AG04449 (cell line): ENCODE data around the gene LMNTD2.

Experiments
- CTCF ChIA-PET: fragments of 350-600 bp; formaldehyde crosslinking; extraction: SDS; loops from one replicate; lab custom pipeline; 2021; ENCODE audit warnings: antibody characterized with exemption; lab: Yijun Ruan, JAX
- POLR2A ChIA-PET: fragments of 400-600, 350-600 bp; formaldehyde crosslinking; extraction: SDS; loops from one replicate; lab custom pipeline; 2020; ENCODE audit warnings: antibody characterized with exemption, inconsistent platforms; lab: Yijun Ruan, JAX
- DNase-seq: peaks from one replicate; pipeline ENCODE4 v3.0.0-alpha.2; 2010; ENCODE audit warnings: low read depth, low spot score
- H3K4me3 ChIP-seq: 2 replicates; pipeline ENCODE4 v1.5.1; 2011; ENCODE audit warnings: low read depth, mild to moderate bottlenecking, control low read depth, low read length
- TF ChIP-seq, protein P1 (sequence below): IDR thresholded peaks from one replicate; pipeline ENCODE4 v1.5.1; 2011; ENCODE audit warnings: mild to moderate bottlenecking, moderate library complexity, low read length, control low read depth, inconsistent platforms; ENCODE audit not compliant: insufficient read depth; ENCODE audit errors: missing control alignments

The LMNTD2 gene

DNA sequence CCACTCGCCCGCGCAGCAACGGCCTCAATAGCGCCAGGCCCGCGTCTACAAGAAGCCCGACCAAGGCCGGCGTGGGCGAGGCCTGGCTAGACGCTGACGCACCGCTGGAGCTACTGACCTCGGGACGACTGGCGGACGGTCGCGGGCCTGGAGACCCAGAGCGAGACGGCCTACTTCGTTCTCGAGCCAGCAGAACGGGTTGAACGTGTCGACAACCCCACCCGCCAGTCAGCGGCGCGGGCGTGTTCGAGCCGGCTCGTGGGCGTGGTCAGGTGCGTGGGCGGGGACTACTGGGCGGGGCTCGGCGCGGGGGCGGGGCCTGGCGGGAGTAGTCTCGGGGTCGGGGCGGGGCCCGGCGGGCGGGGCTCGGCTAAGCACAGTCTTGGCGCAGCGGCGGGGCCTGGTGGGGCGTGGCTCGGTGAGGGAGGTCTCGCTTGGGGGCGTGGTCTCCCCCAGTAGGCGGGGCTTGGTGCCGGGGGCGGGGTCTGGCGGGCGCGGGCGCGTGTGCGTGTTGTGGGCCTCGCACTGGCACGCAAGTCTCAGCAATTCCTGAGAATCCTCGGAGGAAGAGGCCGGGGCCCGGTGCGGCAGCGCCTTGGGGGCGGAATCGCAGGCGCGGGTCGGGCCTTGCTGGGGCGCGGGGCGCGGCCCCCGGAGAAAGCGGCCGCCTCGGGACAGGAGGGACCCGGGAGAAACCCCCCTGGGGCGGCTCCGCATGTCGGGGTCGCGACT, 53.4 kb downstream of the LMNTD2 start, which contains the start of gene RNH1:
TSS of gene RNH1 (minus strand) at position 248 of the 732 bp plus-strand sequence. CDS start 5,080 bp downstream, outside the sequence.
- peak; percentile 49 for DNase-seq
- ChIA-PET POLR2A (interaction anchor here (0.6 to 0.9 kb wide), 6 partner anchors 11 to 297 kb away, joined by 3 to 5 read pairs (median 4); no protein-coding TSS in a partner anchor), CTCF (interaction anchor here (0.6 to 4.4 kb wide), 3 partner anchors 11 to 59 kb away, joined by 3 to 57 read pairs (median 11); no protein-coding TSS in a partner anchor)
- TF ChIP-seq, protein P1, sequence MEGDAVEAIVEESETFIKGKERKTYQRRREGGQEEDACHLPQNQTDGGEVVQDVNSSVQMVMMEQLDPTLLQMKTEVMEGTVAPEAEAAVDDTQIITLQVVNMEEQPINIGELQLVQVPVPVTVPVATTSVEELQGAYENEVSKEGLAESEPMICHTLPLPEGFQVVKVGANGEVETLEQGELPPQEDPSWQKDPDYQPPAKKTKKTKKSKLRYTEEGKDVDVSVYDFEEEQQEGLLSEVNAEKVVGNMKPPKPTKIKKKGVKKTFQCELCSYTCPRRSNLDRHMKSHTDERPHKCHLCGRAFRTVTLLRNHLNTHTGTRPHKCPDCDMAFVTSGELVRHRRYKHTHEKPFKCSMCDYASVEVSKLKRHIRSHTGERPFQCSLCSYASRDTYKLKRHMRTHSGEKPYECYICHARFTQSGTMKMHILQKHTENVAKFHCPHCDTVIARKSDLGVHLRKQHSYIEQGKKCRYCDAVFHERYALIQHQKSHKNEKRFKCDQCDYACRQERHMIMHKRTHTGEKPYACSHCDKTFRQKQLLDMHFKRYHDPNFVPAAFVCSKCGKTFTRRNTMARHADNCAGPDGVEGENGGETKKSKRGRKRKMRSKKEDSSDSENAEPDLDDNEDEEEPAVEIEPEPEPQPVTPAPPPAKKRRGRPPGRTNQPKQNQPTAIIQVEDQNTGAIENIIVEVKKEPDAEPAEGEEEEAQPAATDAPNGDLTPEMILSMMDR, result no peak
- peak within 1 kb of the TSS; percentile 97 for H3K4me3 ChIP-seq

DNA sequence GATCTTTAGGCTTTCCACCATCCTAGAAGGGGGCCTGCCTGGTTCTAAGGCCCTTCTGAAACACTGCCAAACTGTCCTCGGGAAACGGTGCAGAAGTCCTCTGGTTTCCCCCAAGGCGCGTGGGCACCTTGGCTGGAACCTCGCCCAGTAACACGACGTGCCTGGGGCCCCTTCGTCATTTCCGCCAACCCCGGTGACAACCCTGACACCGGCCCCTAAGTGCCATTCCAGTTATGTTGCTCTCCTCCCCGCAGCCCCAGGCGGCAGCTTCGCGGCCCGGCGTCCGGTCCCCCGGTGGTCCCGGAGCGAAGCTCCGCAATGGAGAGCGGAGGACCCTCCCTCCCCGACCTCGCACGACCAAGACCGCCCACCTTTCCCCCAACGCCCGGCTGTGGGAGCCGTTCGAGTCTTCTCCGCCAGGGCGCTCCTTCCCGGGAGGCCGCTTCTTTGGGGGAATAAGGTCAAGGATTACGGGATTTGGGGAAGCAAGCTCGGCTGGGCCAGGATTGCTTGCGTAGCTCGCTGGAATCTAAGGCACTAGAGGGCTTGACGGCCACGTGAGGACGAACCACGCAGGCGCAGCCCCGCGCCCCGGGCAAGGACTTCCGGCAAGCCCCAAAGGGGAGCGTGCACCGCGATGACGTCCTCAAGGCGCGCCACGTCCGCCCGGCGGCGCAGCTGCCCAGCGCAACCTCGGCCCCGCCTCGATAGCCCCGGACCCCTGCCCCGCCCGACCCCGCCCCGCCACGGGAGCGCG, 54.1 kb downstream of the LMNTD2 start:
- DNase-seq, result peak; percentile 87
- TF ChIP-seq, protein P1, result peak; percentile 1
- H3K4me3 ChIP-seq, result peak overlapping the region; percentile 97
- POLR2A ChIA-PET, result interaction anchor here (0.6 to 0.9 kb wide), 6 partner anchors 10 to 297 kb away, joined by 3 to 5 read pairs (median 4); no protein-coding TSS in a partner anchor
- CTCF ChIA-PET, result interaction anchor here (0.6 to 3.5 kb wide), 3 partner anchors 12 to 58 kb away, joined by 3 to 11 read pairs (median 3); no protein-coding TSS in a partner anchor

DNA sequence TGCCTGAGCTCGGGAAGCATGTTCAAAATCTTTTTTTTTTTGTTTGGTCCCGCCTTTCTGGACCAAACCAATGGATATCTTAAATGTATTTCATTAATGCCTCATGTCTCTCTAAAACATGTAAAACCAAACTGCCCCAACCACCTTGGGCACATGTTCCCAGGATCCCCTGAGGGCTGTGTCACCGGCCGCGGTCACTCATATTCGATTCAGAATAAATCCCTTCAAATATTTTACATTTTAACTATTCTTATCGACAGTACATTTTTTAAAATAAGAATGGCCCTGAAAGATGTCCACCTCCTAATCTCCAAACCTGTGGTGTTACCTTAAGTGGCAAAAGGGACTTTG, 55.6 kb downstream of the LMNTD2 start:
- POLR2A ChIA-PET, result interaction anchor here (1.1 kb wide), 1 partner anchor 31 kb away, joined by 3 read pairs; no protein-coding TSS in a partner anchor
- CTCF ChIA-PET, result interaction anchor here (1.5 to 2.0 kb wide), 2 partner anchors 14 to 57 kb away, joined by 3 to 5 read pairs; no protein-coding TSS in a partner anchor
- DNase-seq, result no peak
- peak overlapping the region; percentile 52; the same call in 1 of the 2 replicates for H3K4me3 ChIP-seq
- TF ChIP-seq, protein P1, result no peak
